ENCODE results near the gene PVALB. TPM values are rescaled to one million over a fixed set of nuclear protein-coding genes. Genes with fewer than 3 reads are reported as not detected.

Gene PVALB
- total and polyA plus RNA-seq, 2 experiments from 2014 or later = not detected

- TF ChIP-seq EZH2 (IDR thresholded peaks at IDR 0.05; ENCODE audit: borderline replicate concordance) (no peak), EZH2phosphoT487 (IDR thresholded peaks at IDR 0.05; ENCODE audit: low read depth, severe bottlenecking, unreplicated experiment) (no peak), CTCF (IDR thresholded peaks at IDR 0.05; ENCODE audit: poor library complexity) (no peak)
- no peaks in the 10 kb centered on the region for H4K20me1 ChIP-seq (ENCODE audit: insufficient read depth, poor library complexity, severe bottlenecking)
- no peak overlapping the region for H3K4me3 ChIP-seq
- peaks cover 5% of the 10 kb centered on the region for H3K4me1 ChIP-seq (ENCODE audit: insufficient read depth)
- peaks cover 87% of the 10 kb centered on the region for H3K27me3 ChIP-seq
- WGBS (ENCODE audit: low lambda C conversion rate, missing lambda C conversion rate) = 43% methylated on average over 5 of the region's 5 CpGs
- no peak overlapping the region for H2AFZ ChIP-seq
- H3K79me2 ChIP-seq = no peaks in the 10 kb centered on the region
- no peaks in the 10 kb centered on the region for H3K36me3 ChIP-seq (replicated peaks; ENCODE audit: insufficient read depth, low read depth)
- DNase-seq (ENCODE audit: low spot score) = no peak
- no peak overlapping the region for H3K27ac ChIP-seq
- H3K9me2 ChIP-seq (replicated peaks; ENCODE audit: insufficient read depth) = no peaks in the 10 kb centered on the region
- H3K9me3 ChIP-seq (ENCODE audit: low read depth) = no peaks in the 10 kb centered on the region
- peak overlapping the region; percentile 85 for H3K4me2 ChIP-seq
Observed at GRCh38 chr22:36817525-36817848, 652 bp upstream of the PVALB start.

GRCh38 chr22:36816339-36816635, 548 bp downstream of the PVALB start:
- H3K4me2 ChIP-seq = peak overlapping the region; percentile 85
- peaks cover 87% of the 10 kb centered on the region for H3K27me3 ChIP-seq
- peaks cover 5% of the 10 kb centered on the region for H3K4me1 ChIP-seq (ENCODE audit: insufficient read depth)

GRCh38 chr22:36815558-36816338, 1.1 kb downstream of the PVALB start:
- Histone ChIP-seq H4K20me1 (ENCODE audit: insufficient read depth, poor library complexity, severe bottlenecking) (no peaks in the 10 kb centered on the region), H3K9me2 (replicated peaks; ENCODE audit: insufficient read depth) (no peaks in the 10 kb centered on the region), H3K27me3 (peaks cover 82% of the 10 kb centered on the region), H2AFZ (no peak overlapping the region), H3K27ac (no peak overlapping the region), H3K9me3 (ENCODE audit: low read depth) (no peaks in the 10 kb centered on the region), H3K79me2 (no peaks in the 10 kb centered on the region), H3K4me3 (no peak overlapping the region), H3K4me1 (ENCODE audit: insufficient read depth) (peaks cover 5% of the 10 kb centered on the region), H3K36me3 (replicated peaks; ENCODE audit: insufficient read depth, low read depth) (no peaks in the 10 kb centered on the region), H3K4me2 (peak overlapping the region; percentile 85)
- no peak for DNase-seq (ENCODE audit: low spot score)
- WGBS (ENCODE audit: low lambda C conversion rate, missing lambda C conversion rate) = 41% methylated on average over 7 of the region's 8 CpGs
- TF ChIP-seq CTCF (IDR thresholded peaks at IDR 0.05; ENCODE audit: poor library complexity) (no peak), EZH2 (IDR thresholded peaks at IDR 0.05; ENCODE audit: borderline replicate concordance) (no peak)

More at GRCh38 chr22:36816339-36816635, 548 bp downstream of the PVALB start:
- Histone ChIP-seq H3K27ac (no peak overlapping the region), H4K20me1 (ENCODE audit: insufficient read depth, poor library complexity, severe bottlenecking) (no peaks in the 10 kb centered on the region), H3K4me3 (no peak overlapping the region), H3K9me3 (ENCODE audit: low read depth) (no peaks in the 10 kb centered on the region), H3K79me2 (no peaks in the 10 kb centered on the region), H3K36me3 (replicated peaks; ENCODE audit: insufficient read depth, low read depth) (no peaks in the 10 kb centered on the region), H2AFZ (no peak overlapping the region), H3K9me2 (replicated peaks; ENCODE audit: insufficient read depth) (no peaks in the 10 kb centered on the region)
- 3% methylated on average over 12 of the region's 12 CpGs for WGBS (ENCODE audit: low lambda C conversion rate, missing lambda C conversion rate)
- no peak for TF ChIP-seq CTCF (IDR thresholded peaks at IDR 0.05; ENCODE audit: poor library complexity)
- TF ChIP-seq EZH2phosphoT487 (IDR thresholded peaks at IDR 0.05; ENCODE audit: low read depth, severe bottlenecking, unreplicated experiment) = peak; percentile 16
- no peak for TF ChIP-seq EZH2 (IDR thresholded peaks at IDR 0.05; ENCODE audit: borderline replicate concordance)
- DNase-seq (ENCODE audit: low spot score) = no peak

Data from hepatocyte (in vitro differentiated cells).